ENCODE data around the gene UBE2F. TPM values are rescaled to one million over a fixed set of nuclear protein-coding genes. Genes with fewer than 3 reads are reported as not detected.

Gene UBE2F
- total RNA-seq, 1 experiment from 2014 or later: 62.1 TPM

DNA sequence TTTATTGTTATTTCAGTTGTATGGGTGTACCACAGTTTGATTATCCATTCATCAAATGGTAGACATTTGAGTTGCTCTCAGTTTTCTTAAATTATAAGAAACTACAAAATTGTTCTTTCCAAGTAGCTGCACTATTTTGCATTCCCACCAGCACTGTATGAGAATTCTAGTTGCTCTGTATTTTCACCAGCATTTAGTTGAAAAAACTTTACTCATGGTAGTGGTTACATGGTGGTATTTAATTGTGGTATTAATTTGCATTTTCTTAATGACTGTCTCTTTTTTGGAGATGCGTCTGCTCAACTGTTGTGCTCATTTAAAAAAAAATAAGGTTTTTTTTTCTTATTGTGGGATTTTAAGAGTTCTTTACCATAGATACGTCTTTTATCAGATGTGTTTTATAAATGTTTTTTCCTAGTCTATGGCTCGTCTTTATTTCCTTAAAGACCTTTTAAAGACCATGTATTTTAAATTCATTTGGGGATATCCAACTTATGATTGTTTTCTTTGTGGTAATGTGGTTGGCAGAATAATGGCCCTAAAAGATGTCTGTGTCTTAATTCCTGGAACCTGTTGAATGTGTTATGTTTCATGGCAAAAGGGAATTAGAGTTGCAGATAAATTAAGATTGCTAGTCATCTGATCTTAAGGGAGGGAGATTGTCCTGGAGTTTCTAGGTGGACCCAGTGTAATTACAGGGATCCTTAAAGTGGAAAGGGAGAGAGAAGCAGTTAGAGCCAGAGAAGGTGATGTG is 37.4 kb downstream of the UBE2F start:
- H3K4ac ChIP-seq (ENCODE audit: low read depth, low read length): no peak overlapping the region
- H2BK5ac ChIP-seq (ENCODE audit: insufficient read length, low read length): no peak overlapping the region
- Mint-ChIP-seq H3K4me1 (no peaks in the 10 kb centered on the region), H3K27me3 (ENCODE audit: low read depth) (no peaks in the 10 kb centered on the region), H3K27ac (no peak overlapping the region), H3K4me3 (no peak overlapping the region), H3K36me3 (ENCODE audit: insufficient read depth in 1 of 3, low read depth in 3 of 3) (peaks cover 3 to 12% (median 12%) of the 10 kb centered on the region in 3 experiments), H3K9me3 (peaks cover 3% of the 10 kb centered on the region in 2 experiments; a peak in 3 of 5 replicates)
- H3K9me3 ChIP-seq (ENCODE audit: control insufficient read depth, low read depth, low read length): no peaks in the 10 kb centered on the region
- no peak overlapping the region for H3K23ac ChIP-seq (ENCODE audit: insufficient read length, low read depth, low read length)
- H3K56ac ChIP-seq (ENCODE audit: insufficient read length, low read depth, low read length): no peak overlapping the region
- no peak overlapping the region for H2BK12ac ChIP-seq (ENCODE audit: insufficient read length, low read depth, low read length)
- H3K4me2 ChIP-seq (ENCODE audit: insufficient read depth, insufficient read length, low read length): no peak overlapping the region
- no peak overlapping the region for H2AFZ ChIP-seq (ENCODE audit: low read length)
- H3K79me2 ChIP-seq (ENCODE audit: insufficient read depth, low read length): no peaks in the 10 kb centered on the region
- H2AK5ac ChIP-seq (ENCODE audit: insufficient read length, low read length): no peak overlapping the region
- H4K20me1 ChIP-seq (ENCODE audit: control insufficient read depth, insufficient read depth, insufficient read length): no peaks in the 10 kb centered on the region
- H3K27ac ChIP-seq (ENCODE audit: insufficient read length, low read depth, low read length): no peak overlapping the region
- no peak overlapping the region for H3K14ac ChIP-seq (ENCODE audit: insufficient read depth, low read length)
- H4K91ac ChIP-seq (ENCODE audit: insufficient read length, low read depth, low read length): no peak overlapping the region
- TF ChIP-seq, protein P1, sequence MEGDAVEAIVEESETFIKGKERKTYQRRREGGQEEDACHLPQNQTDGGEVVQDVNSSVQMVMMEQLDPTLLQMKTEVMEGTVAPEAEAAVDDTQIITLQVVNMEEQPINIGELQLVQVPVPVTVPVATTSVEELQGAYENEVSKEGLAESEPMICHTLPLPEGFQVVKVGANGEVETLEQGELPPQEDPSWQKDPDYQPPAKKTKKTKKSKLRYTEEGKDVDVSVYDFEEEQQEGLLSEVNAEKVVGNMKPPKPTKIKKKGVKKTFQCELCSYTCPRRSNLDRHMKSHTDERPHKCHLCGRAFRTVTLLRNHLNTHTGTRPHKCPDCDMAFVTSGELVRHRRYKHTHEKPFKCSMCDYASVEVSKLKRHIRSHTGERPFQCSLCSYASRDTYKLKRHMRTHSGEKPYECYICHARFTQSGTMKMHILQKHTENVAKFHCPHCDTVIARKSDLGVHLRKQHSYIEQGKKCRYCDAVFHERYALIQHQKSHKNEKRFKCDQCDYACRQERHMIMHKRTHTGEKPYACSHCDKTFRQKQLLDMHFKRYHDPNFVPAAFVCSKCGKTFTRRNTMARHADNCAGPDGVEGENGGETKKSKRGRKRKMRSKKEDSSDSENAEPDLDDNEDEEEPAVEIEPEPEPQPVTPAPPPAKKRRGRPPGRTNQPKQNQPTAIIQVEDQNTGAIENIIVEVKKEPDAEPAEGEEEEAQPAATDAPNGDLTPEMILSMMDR (conservative IDR thresholded peaks at IDR 0.05): no peak
- no peaks in the 10 kb centered on the region for H3K27me3 ChIP-seq (ENCODE audit: insufficient read depth, low read length)
- no peak overlapping the region for H3K18ac ChIP-seq (ENCODE audit: insufficient read length, low read depth, low read length)
- no peak overlapping the region for H3T11ph ChIP-seq (ENCODE audit: low read length)
- WGBS (ENCODE audit: extremely low coverage, insufficient read length, low lambda C conversion rate): no CpG with 5 or more reads among the region's 3 CpGs
- no peaks in the 10 kb centered on the region for H3K4me1 ChIP-seq (ENCODE audit: insufficient read depth, low read length)
- H3K79me1 ChIP-seq (ENCODE audit: insufficient read depth, low read depth, low read length, poor library complexity, severe bottlenecking): no peaks in the 10 kb centered on the region
- no peak for DNase-seq
- H4K5ac ChIP-seq (ENCODE audit: insufficient read length, low read depth, low read length): no peak overlapping the region
- H3K23me2 ChIP-seq (ENCODE audit: insufficient read length, low read depth, low read length, poor library complexity, severe bottlenecking): no peaks in the 10 kb centered on the region
- H2BK20ac ChIP-seq (ENCODE audit: low read depth, low read length, poor library complexity, severe bottlenecking): no peak overlapping the region
- H3K9ac ChIP-seq (ENCODE audit: extremely low read depth, insufficient read length, low read length): no peak overlapping the region
- H2BK15ac ChIP-seq (ENCODE audit: low read depth, low read length): no peak overlapping the region
- H4K8ac ChIP-seq (replicated peaks; ENCODE audit: insufficient read length, low read depth, low read length): no peak overlapping the region
- no peak overlapping the region for H2BK120ac ChIP-seq (ENCODE audit: low read depth, low read length, poor library complexity, severe bottlenecking)

Measured in H9 (cell line).